HepG2 (cell line): Measurements from ENCODE around the gene CHPF. TPM values are rescaled to one million over a fixed set of nuclear protein-coding genes. Genes with fewer than 3 reads are reported as not detected.

Source experiments
- ATRX ChIP-seq: sonication (generic); formaldehyde crosslinking; IDR thresholded peaks from 2 replicates; pipeline ENCODE4 v1.4.0; 2020; ENCODE audit warnings: missing genetic modification reagents, borderline replicate concordance
- CC2D1A ChIP-seq: sonication (generic); formaldehyde crosslinking; IDR thresholded peaks from 2 replicates; pipeline ENCODE4 v1.8.1; 2023; ENCODE audit warnings: mild to moderate bottlenecking, missing genetic modification reagents
- ELF3 ChIP-seq: IDR thresholded peaks from 2 replicates; pipeline ENCODE4 v1.6.1; 2016; ENCODE audit warnings: missing genetic modification reagents, missing compliant biosample characterization
- EZH2 ChIP-seq: conservative IDR thresholded peaks from 2 replicates; pipeline ENCODE4 v1.6.1; 2012; ENCODE audit warnings: mild to moderate bottlenecking, low read depth, low read length, moderate library complexity
- FOSL1 ChIP-seq: sonication (generic); formaldehyde crosslinking; IDR thresholded peaks from 2 replicates; pipeline ENCODE4 v1.9.0; 2021; ENCODE audit warnings: missing genetic modification reagents, borderline replicate concordance
- GABPB1 ChIP-seq: IDR thresholded peaks from 2 replicates; pipeline ENCODE4 v1.6.1; 2016; ENCODE audit warnings: mild to moderate bottlenecking, missing genetic modification reagents, moderate library complexity, missing compliant biosample characterization
- IKZF5 ChIP-seq: IDR thresholded peaks from 2 replicates; pipeline ENCODE4 v1.6.1; 2018; ENCODE audit warnings: missing genetic modification reagents, mild to moderate bottlenecking, missing compliant biosample characterization
- IRF2 ChIP-seq: IDR thresholded peaks from 2 replicates; pipeline ENCODE4 v1.6.1; 2018; ENCODE audit warnings: missing genetic modification reagents, missing compliant biosample characterization
- ISL2 ChIP-seq: sonication (generic); formaldehyde crosslinking; IDR thresholded peaks from 2 replicates; pipeline ENCODE4 v1.5.0; 2020; ENCODE audit warnings: missing genetic modification reagents
- MED8 ChIP-seq: sonication (generic); formaldehyde crosslinking; IDR thresholded peaks from 2 replicates; pipeline ENCODE4 v1.8.1; 2023; ENCODE audit warnings: mild to moderate bottlenecking, missing genetic modification reagents; ENCODE audit not compliant: insufficient replicate concordance
- MEF2D ChIP-seq: sonication (generic); formaldehyde crosslinking; IDR thresholded peaks from 2 replicates; pipeline ENCODE4 v1.5.1; 2020; ENCODE audit warnings: mild to moderate bottlenecking, missing genetic modification reagents
- MEIS1 ChIP-seq: sonication (generic); formaldehyde crosslinking; IDR thresholded peaks from 2 replicates; pipeline ENCODE4 v1.9.0; 2021; ENCODE audit warnings: mild to moderate bottlenecking, missing genetic modification reagents, moderate library complexity, borderline replicate concordance
- NR1H2 ChIP-seq: sonication (generic); formaldehyde crosslinking; IDR thresholded peaks from 2 replicates; pipeline ENCODE4 v1.8.1; 2022; ENCODE audit warnings: low read depth, missing genetic modification reagents, borderline replicate concordance
- PPARG ChIP-seq: conservative IDR thresholded peaks from 2 replicates; pipeline ENCODE4 v1.6.1; 2016; ENCODE audit warnings: missing biosample characterization, missing genetic modification reagents
- REL ChIP-seq: sonication (generic); formaldehyde crosslinking; conservative IDR thresholded peaks from 2 replicates; pipeline ENCODE4 v1.8.0; 2022; ENCODE audit warnings: mild to moderate bottlenecking, missing genetic modification reagents, moderate library complexity
- TCF7 ChIP-seq: sonication (generic); IDR thresholded peaks from 2 replicates; pipeline ENCODE4 v1.6.1; 2016; ENCODE audit warnings: antibody characterized with exemption, low read depth
- ZNF264 ChIP-seq: sonication (generic); formaldehyde crosslinking; IDR thresholded peaks from 2 replicates; pipeline ENCODE4 v1.4.0; 2020; ENCODE audit warnings: missing genetic modification reagents
- ZNF484 ChIP-seq: sonication (generic); formaldehyde crosslinking; IDR thresholded peaks from 2 replicates; pipeline ENCODE4 v1.5.1; 2020; ENCODE audit warnings: mild to moderate bottlenecking, low read depth, missing genetic modification reagents, borderline replicate concordance
- ZNF552 ChIP-seq: sonication (generic); formaldehyde crosslinking; IDR thresholded peaks from 2 replicates; pipeline ENCODE4 v1.9.0; 2022; ENCODE audit warnings: missing genetic modification reagents, mild to moderate bottlenecking, borderline replicate concordance
- ZNF589 ChIP-seq: sonication (generic); formaldehyde crosslinking; conservative IDR thresholded peaks from 2 replicates; pipeline ENCODE4 v1.8.0; 2022; ENCODE audit warnings: mild to moderate bottlenecking, moderate library complexity, missing genetic modification reagents
- ZNF615 ChIP-seq: sonication (generic); formaldehyde crosslinking; IDR thresholded peaks from 2 replicates; pipeline ENCODE4 v1.5.0; 2020; ENCODE audit warnings: mild to moderate bottlenecking, missing genetic modification reagents, borderline replicate concordance
- ZNF724P ChIP-seq: sonication (generic); formaldehyde crosslinking; IDR thresholded peaks from 2 replicates; pipeline ENCODE4 v1.8.0; 2022; ENCODE audit warnings: missing genetic modification reagents, borderline replicate concordance
- ZNF816 ChIP-seq: sonication (generic); formaldehyde crosslinking; IDR thresholded peaks from 2 replicates; pipeline ENCODE4 v1.8.0; 2022; ENCODE audit warnings: missing genetic modification reagents, mild to moderate bottlenecking, borderline replicate concordance
- polyA plus RNA-seq, 8 experiments: library from polyadenylated mRNA; depleted of rRNA in 3 of 8; stranded (reverse) in 7 of 8; unstranded in 1 of 8; fragments of >200 nt; fragmentation: Illumina TruSeq in 4 of 8; extraction: Trizol in 4 of 8; gene quantifications; 2 replicates each; pipeline versions ENCODE4 v1.2.1 to v1.2.3, GENCODE V29; 2011 to 2016; ENCODE audit warnings: low read depth in 4 of 8, missing spikeins in 1 of 8, mixed read lengths in 1 of 8; ENCODE audit not compliant: insufficient read depth in 1 of 8
- total RNA-seq, 5 experiments: library from RNA; depleted of rRNA; stranded (reverse); fragments of >200 nt; fragmentation: Illumina TruSeq; extraction: Trizol; gene quantifications; 2 replicates each; pipeline ENCODE4 v1.2.3, GENCODE V29; 2016; ENCODE audit warnings: low read depth in 1 of 5
- TF ChIP-seq, protein P1 (sequence below): sonication (generic); formaldehyde crosslinking; IDR thresholded peaks from 2 replicates; pipeline ENCODE4 v1.8.1; 2023; ENCODE audit warnings: mild to moderate bottlenecking, moderate library complexity, missing genetic modification reagents
- TF ChIP-seq, protein P2 (sequence below): IDR thresholded peaks from 2 replicates; pipeline ENCODE4 v1.6.1; 2016
- TF ChIP-seq, protein P3 (sequence below): sonication (generic); IDR thresholded peaks from 2 replicates; pipeline ENCODE4 v1.6.1; 2016; ENCODE audit warnings: low read depth, borderline replicate concordance

Gene CHPF
- total and polyA plus RNA-seq, 2 of the 13 experiments (the other 11 are each of a cell fraction or from before 2014, with no cell fraction given): 79.6 to 111 TPM

DNA sequence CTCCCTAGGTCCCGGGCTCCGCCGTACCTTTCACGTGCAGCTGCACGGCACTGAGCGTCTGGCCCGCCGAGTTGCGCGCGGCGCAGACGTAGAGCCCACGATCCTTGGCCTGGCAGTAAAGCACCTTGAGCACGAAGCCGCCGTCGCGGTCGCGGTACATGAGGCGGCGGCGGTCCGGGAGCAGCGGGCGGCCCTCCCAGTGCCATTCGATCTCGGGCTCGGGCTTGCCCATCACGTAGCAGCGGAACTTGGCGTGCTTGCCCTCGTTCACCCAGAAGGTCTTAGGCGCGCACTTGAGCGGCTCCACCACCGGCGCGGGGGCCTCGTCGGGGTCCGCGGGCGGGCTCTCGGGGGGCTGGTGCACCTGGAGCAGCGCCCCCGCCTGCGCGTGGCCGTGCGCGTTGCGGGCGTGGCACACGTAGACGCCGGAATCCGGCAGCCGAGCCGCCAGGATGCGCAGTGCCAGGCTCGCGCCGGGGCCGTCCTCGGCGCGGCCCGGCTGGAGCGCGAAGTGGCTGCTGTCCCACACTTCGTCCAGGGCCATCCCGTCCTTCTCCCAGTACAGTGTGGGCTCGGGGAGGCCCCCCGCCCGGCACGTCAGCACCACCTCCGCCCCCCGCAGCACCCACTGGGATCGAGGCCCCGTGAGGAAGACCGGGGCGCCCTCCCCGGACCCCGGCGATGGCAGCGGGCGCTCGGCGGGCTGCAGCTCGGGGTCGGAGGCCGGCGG lies 26.8 kb upstream of the CHPF start (continued):
- no peak for TF ChIP-seq IKZF5 (CRISPR knock-in tag)
- TF ChIP-seq GABPB1 (CRISPR knock-in tag): peak; percentile 68; the same call in 1 of the 2 replicates
- TF ChIP-seq CC2D1A: no peak
- TF ChIP-seq MED8: no peak
- TF ChIP-seq ZNF264 (CRISPR knock-in tag): no peak
- TF ChIP-seq MEF2D (CRISPR knock-in tag): no peak
- TF ChIP-seq, protein P1, sequence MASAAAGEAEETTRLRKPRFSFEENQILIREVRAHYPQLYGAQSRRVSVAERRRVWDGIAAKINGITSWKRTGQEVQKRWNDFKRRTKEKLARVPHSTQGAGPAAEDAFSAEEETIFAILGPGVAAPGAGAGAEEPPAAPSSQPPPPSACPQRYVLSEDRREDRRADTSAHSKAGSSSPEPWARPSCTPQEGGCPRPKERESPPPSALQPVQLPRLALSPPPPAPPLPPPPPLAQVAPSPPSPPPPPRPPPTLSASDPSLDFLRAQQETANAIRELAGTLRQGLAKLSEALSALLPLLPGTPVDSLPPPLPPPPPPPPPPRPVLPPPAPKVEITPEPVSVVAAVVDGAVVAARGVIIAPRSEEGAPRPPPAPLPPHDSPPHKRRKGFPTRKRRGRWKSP: no peak
- TF ChIP-seq ZNF615 (CRISPR knock-in tag): no peak
- TF ChIP-seq ZNF589 (CRISPR knock-in tag): no peak
- no peak for TF ChIP-seq ISL2 (CRISPR knock-in tag)
- no peak for TF ChIP-seq REL
- TF ChIP-seq PPARG (CRISPR knock-in tag): no peak
- no peak for TF ChIP-seq ATRX
- TF ChIP-seq IRF2 (CRISPR knock-in tag): peak; percentile 21; the same call in 1 of the 2 replicates
- TF ChIP-seq TCF7: no peak
- no peak for TF ChIP-seq EZH2
- no peak for TF ChIP-seq FOSL1 (CRISPR knock-in tag)
- TF ChIP-seq ZNF724P (CRISPR knock-in tag): no peak
- no peak; the same call in 1 of the 2 replicates for TF ChIP-seq ZNF552
- TF ChIP-seq ELF3: 0 out of 2 replicates have a peak, but pooled peaks have one; percentile 20
- TF ChIP-seq MEIS1: 0 out of 2 replicates have a peak, but pooled peaks have one; percentile 21
- no peak for TF ChIP-seq ZNF484
- peak; percentile 68; the same call in 1 of the 2 replicates for TF ChIP-seq ZNF816 (CRISPR knock-in tag)
- no peak; the same call in none of the 2 replicates for TF ChIP-seq NR1H2 (CRISPR knock-in tag)
- TF ChIP-seq, protein P2, sequence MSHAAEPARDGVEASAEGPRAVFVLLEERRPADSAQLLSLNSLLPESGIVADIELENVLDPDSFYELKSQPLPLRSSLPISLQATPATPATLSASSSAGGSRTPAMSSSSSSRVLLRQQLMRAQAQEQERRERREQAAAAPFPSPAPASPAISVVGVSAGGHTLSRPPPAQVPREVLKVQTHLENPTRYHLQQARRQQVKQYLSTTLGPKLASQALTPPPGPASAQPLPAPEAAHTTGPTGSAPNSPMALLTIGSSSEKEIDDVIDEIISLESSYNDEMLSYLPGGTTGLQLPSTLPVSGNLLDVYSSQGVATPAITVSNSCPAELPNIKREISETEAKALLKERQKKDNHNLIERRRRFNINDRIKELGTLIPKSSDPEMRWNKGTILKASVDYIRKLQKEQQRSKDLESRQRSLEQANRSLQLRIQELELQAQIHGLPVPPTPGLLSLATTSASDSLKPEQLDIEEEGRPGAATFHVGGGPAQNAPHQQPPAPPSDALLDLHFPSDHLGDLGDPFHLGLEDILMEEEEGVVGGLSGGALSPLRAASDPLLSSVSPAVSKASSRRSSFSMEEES (CRISPR knock-in tag): no peak
- TF ChIP-seq, protein P3, sequence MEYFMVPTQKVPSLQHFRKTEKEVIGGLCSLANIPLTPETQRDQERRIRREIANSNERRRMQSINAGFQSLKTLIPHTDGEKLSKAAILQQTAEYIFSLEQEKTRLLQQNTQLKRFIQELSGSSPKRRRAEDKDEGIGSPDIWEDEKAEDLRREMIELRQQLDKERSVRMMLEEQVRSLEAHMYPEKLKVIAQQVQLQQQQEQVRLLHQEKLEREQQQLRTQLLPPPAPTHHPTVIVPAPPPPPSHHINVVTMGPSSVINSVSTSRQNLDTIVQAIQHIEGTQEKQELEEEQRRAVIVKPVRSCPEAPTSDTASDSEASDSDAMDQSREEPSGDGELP: no peak
